H9 (cell line): ENCODE measurements around the gene ZNF57. TPM values are rescaled to one million over a fixed set of nuclear protein-coding genes. Genes with fewer than 3 reads are reported as not detected.

Experiments used
- DNase-seq: peaks from one replicate; pipeline ENCODE4 v3.0.0-alpha.2; 2017
- H2AFZ ChIP-seq: one replicate; pipeline ENCODE4 v1.6.1; 2013; ENCODE audit warnings: mild to moderate bottlenecking, low read length, control low read depth, moderate library complexity
- H2AK5ac ChIP-seq: 2 replicates; pipeline ENCODE4 v1.6.1; 2013; ENCODE audit warnings: low read length, control low read depth, mixed read lengths; ENCODE audit not compliant: insufficient read length
- H2BK120ac ChIP-seq: one replicate; pipeline ENCODE4 v1.6.1; 2013; ENCODE audit warnings: low read depth, mild to moderate bottlenecking, low read length, control low read depth, inconsistent platforms; ENCODE audit not compliant: poor library complexity, severe bottlenecking
- H2BK12ac ChIP-seq: 2 replicates; pipeline ENCODE4 v1.6.1; 2013; ENCODE audit warnings: low read length, control low read depth, mixed read lengths, low read depth; ENCODE audit not compliant: insufficient read length
- H2BK15ac ChIP-seq: 2 replicates; pipeline ENCODE4 v1.6.1; 2013; ENCODE audit warnings: low read depth, low read length, control low read depth
- H2BK20ac ChIP-seq: one replicate; pipeline ENCODE4 v1.6.1; 2013; ENCODE audit warnings: low read depth, mild to moderate bottlenecking, low read length, control low read depth, inconsistent platforms; ENCODE audit not compliant: poor library complexity, severe bottlenecking
- H2BK5ac ChIP-seq: 2 replicates; pipeline ENCODE4 v1.6.1; 2013; ENCODE audit warnings: low read length, control low read depth, mixed read lengths; ENCODE audit not compliant: insufficient read length
- H3K14ac ChIP-seq: 2 replicates; pipeline ENCODE4 v1.6.1; 2013; ENCODE audit warnings: low read length, control low read depth; ENCODE audit not compliant: insufficient read depth
- H3K18ac ChIP-seq: 2 replicates; pipeline ENCODE4 v1.6.1; 2013; ENCODE audit warnings: low read depth, mild to moderate bottlenecking, mixed read lengths, low read length, control low read depth; ENCODE audit not compliant: insufficient read length
- H3K23ac ChIP-seq: 2 replicates; pipeline ENCODE4 v1.6.1; 2013; ENCODE audit warnings: low read length, control low read depth, mixed read lengths, low read depth; ENCODE audit not compliant: insufficient read length
- H3K23me2 ChIP-seq: 2 replicates; pipeline ENCODE4 v1.6.1; 2013; ENCODE audit warnings: low read depth, mild to moderate bottlenecking, mixed read lengths, low read length, control low read depth; ENCODE audit not compliant: insufficient read length, poor library complexity, severe bottlenecking
- H3K27ac ChIP-seq: 2 replicates; pipeline ENCODE4 v1.5.1; 2013; ENCODE audit warnings: low read length, control low read depth, mixed read lengths, low read depth; ENCODE audit not compliant: insufficient read length
- H3K27me3 ChIP-seq: 2 replicates; pipeline ENCODE4 v1.6.1; 2013; ENCODE audit warnings: low read length, control low read depth, inconsistent platforms; ENCODE audit not compliant: insufficient read depth
- H3K4ac ChIP-seq: 2 replicates; pipeline ENCODE4 v1.6.1; 2013; ENCODE audit warnings: low read depth, mild to moderate bottlenecking, control low read depth, inconsistent platforms, low read length, moderate library complexity
- H3K4me1 ChIP-seq: 2 replicates; pipeline ENCODE4 v1.6.1; 2013; ENCODE audit warnings: low read length, control low read depth, inconsistent platforms; ENCODE audit not compliant: insufficient read depth
- H3K4me2 ChIP-seq: 2 replicates; pipeline ENCODE4 v1.6.1; 2013; ENCODE audit warnings: low read length, control low read depth, mixed read lengths; ENCODE audit not compliant: insufficient read length, insufficient read depth
- H3K56ac ChIP-seq: 2 replicates; pipeline ENCODE4 v1.6.1; 2013; ENCODE audit warnings: low read depth, mild to moderate bottlenecking, mixed read lengths, low read length, control low read depth; ENCODE audit not compliant: insufficient read length
- H3K79me1 ChIP-seq: 2 replicates; pipeline ENCODE4 v1.6.1; 2013; ENCODE audit warnings: low read depth, mild to moderate bottlenecking, moderate library complexity, low read length, control low read depth, inconsistent platforms; ENCODE audit not compliant: insufficient read depth, poor library complexity, severe bottlenecking
- H3K79me2 ChIP-seq: 2 replicates; pipeline ENCODE4 v1.6.1; 2013; ENCODE audit warnings: low read length, control low read depth, inconsistent platforms; ENCODE audit not compliant: insufficient read depth
- H3K9ac ChIP-seq: 2 replicates; pipeline ENCODE4 v1.6.1; 2013; ENCODE audit warnings: low read length, control low read depth, mixed read lengths; ENCODE audit not compliant: insufficient read length; ENCODE audit errors: extremely low read depth
- H3K9me3 ChIP-seq: one replicate; pipeline ENCODE4 v1.6.1; 2013; ENCODE audit warnings: low read depth, low read length, inconsistent platforms; ENCODE audit not compliant: control insufficient read depth
- H3T11ph ChIP-seq: one replicate; pipeline ENCODE4 v1.6.1; 2013; ENCODE audit warnings: mild to moderate bottlenecking, low read length, control low read depth, inconsistent platforms
- H4K20me1 ChIP-seq: one replicate; pipeline ENCODE4 v1.6.1; 2013; ENCODE audit not compliant: control insufficient read depth, insufficient read length, insufficient read depth
- H4K5ac ChIP-seq: 2 replicates; pipeline ENCODE4 v1.6.1; 2013; ENCODE audit warnings: low read depth, mild to moderate bottlenecking, mixed read lengths, low read length, control low read depth; ENCODE audit not compliant: insufficient read length
- H4K8ac ChIP-seq: replicated peaks from 2 replicates; pipeline ENCODE4 v1.6.1; 2013; ENCODE audit warnings: low read length, control low read depth, mixed read lengths, low read depth; ENCODE audit not compliant: insufficient read length
- H4K91ac ChIP-seq: 2 replicates; pipeline ENCODE4 v1.6.1; 2013; ENCODE audit warnings: low read depth, mild to moderate bottlenecking, moderate library complexity, mixed read lengths, low read length, control low read depth; ENCODE audit not compliant: insufficient read length
- H3K27ac Mint-ChIP-seq, 3 experiments: 2 replicates in 2 of 3; 3 replicates in 1 of 3; pipeline ENCODE4 v1.8.0; 2020 to 2021; ENCODE audit warnings: mixed read lengths in 3 of 3, mild to moderate bottlenecking in 1 of 3, moderate library complexity in 1 of 3
- H3K27me3 Mint-ChIP-seq: 2 replicates; pipeline ENCODE4 v1.8.0; 2021; ENCODE audit warnings: low read depth, mild to moderate bottlenecking, moderate library complexity, mixed read lengths
- H3K36me3 Mint-ChIP-seq, 3 experiments: 2 replicates in 2 of 3; 3 replicates in 1 of 3; pipeline ENCODE4 v1.8.0; 2020 to 2021; ENCODE audit warnings: low read depth in 3 of 3, mixed read lengths in 3 of 3; ENCODE audit not compliant: insufficient read depth in 1 of 3
- H3K4me1 Mint-ChIP-seq, 2 experiments: 2 replicates each; pipeline ENCODE4 v1.8.0; 2020; ENCODE audit warnings: mixed read lengths in 2 of 2
- H3K4me3 Mint-ChIP-seq, 2 experiments: 2 replicates in 1 of 2; 3 replicates in 1 of 2; pipeline ENCODE4 v1.8.0; 2020 to 2021; ENCODE audit warnings: mild to moderate bottlenecking in 2 of 2, mixed read lengths in 2 of 2, moderate library complexity in 1 of 2
- H3K9me3 Mint-ChIP-seq, 2 experiments: 2 replicates in 1 of 2; 3 replicates in 1 of 2; pipeline ENCODE4 v1.8.0; 2020; ENCODE audit warnings: mild to moderate bottlenecking in 2 of 2, mixed read lengths in 2 of 2, moderate library complexity in 1 of 2
- WGBS: extraction: QIAGEN DNeasy Blood & Tissue Kit; methylation state at CpG from one replicate; pipeline ENCODE4 v1.1.7; 2013; ENCODE audit warnings: missing lambda C conversion rate, low lambda C conversion rate, mixed read lengths; ENCODE audit not compliant: insufficient read length; ENCODE audit errors: extremely low coverage; 5-methylcytosine and 5-hydroxymethylcytosine counted together
- total RNA-seq: library from RNA; stranded (reverse); gene quantifications from 2 replicates; pipeline ENCODE4 v1.2.1, GENCODE V29; 2021
- TF ChIP-seq, protein P1 (sequence below): fragments of 200-600 bp; sonication (generic); conservative IDR thresholded peaks from 3 replicates; pipeline ENCODE4 v1.8.0; 2021; ENCODE audit warnings: antibody characterized with exemption, mild to moderate bottlenecking

The ZNF57 gene
- total RNA-seq, 1 experiment from 2014 or later, result 7.8 TPM

DNA sequence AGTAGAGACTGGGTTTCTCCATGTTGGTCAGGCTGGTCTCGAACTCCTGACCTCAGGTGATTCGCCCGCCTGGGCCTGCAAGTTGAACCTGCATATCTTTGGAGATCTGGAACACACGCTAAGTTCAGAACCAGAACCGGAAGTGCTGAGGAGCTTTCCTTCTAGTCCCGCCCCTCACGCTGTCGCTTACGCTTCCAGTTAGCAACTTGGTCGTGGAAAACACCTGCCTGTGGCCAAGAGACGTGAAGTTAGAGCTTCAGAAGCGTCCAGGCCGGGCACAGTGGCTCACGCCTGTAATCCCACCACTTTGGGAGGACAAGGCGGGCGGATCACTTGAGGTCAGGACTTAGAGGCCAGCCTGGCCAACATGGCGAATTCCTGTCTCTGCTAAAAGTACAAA, 15.0 kb upstream of the ZNF57 start:
- Histone ChIP-seq H3K23ac (no peak overlapping the region), H3K27ac (no peak overlapping the region), H3K18ac (no peak overlapping the region), H3K14ac (no peak overlapping the region), H2BK15ac (no peak overlapping the region), H2AK5ac (no peak overlapping the region), H3K79me2 (no peaks in the 10 kb centered on the region), H3K79me1 (no peaks in the 10 kb centered on the region), H3K9me3 (no peaks in the 10 kb centered on the region), H3K4me1 (no peaks in the 10 kb centered on the region; the same call in 1 of the 2 replicates), H4K91ac (no peak overlapping the region), H3K4ac (no peak overlapping the region), H3K27me3 (no peaks in the 10 kb centered on the region), H3K9ac (no peak overlapping the region), H3K56ac (no peak overlapping the region), H2AFZ (no peak overlapping the region), H2BK120ac (no peak overlapping the region), H3T11ph (no peak overlapping the region), H2BK12ac (no peak overlapping the region), H4K5ac (no peak overlapping the region), H3K23me2 (no peaks in the 10 kb centered on the region), H2BK20ac (no peak overlapping the region), H4K20me1 (no peaks in the 10 kb centered on the region), H3K4me2 (no peak overlapping the region), H4K8ac (no peak overlapping the region), H2BK5ac (no peak overlapping the region)
- Mint-ChIP-seq H3K27me3 (peaks cover 7% of the 10 kb centered on the region), H3K27ac (no peak overlapping the region), H3K4me1 (peaks cover 7 to 8% of the 10 kb centered on the region in 2 experiments), H3K9me3 (peaks cover 22 to 26% of the 10 kb centered on the region in 2 experiments), H3K36me3 (no peaks in the 10 kb centered on the region; a peak in 1 of 7 replicates), H3K4me3 (no peak overlapping the region)
- DNase-seq, result no peak
- WGBS, result no CpG with 5 or more reads among the region's 17 CpGs
- TF ChIP-seq, protein P1, sequence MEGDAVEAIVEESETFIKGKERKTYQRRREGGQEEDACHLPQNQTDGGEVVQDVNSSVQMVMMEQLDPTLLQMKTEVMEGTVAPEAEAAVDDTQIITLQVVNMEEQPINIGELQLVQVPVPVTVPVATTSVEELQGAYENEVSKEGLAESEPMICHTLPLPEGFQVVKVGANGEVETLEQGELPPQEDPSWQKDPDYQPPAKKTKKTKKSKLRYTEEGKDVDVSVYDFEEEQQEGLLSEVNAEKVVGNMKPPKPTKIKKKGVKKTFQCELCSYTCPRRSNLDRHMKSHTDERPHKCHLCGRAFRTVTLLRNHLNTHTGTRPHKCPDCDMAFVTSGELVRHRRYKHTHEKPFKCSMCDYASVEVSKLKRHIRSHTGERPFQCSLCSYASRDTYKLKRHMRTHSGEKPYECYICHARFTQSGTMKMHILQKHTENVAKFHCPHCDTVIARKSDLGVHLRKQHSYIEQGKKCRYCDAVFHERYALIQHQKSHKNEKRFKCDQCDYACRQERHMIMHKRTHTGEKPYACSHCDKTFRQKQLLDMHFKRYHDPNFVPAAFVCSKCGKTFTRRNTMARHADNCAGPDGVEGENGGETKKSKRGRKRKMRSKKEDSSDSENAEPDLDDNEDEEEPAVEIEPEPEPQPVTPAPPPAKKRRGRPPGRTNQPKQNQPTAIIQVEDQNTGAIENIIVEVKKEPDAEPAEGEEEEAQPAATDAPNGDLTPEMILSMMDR, result no peak
